Measurements from ENCODE around the gene PARD3. TPM values are rescaled to one million over a fixed set of nuclear protein-coding genes. Genes with fewer than 3 reads are reported as not detected.
A peak's percentile ranks its signal among the peaks of the same experiment; 100 is the strongest.

PARD3 gene
- total RNA-seq, 1 donor from 2014 or later, result 34.1 TPM

DNA sequence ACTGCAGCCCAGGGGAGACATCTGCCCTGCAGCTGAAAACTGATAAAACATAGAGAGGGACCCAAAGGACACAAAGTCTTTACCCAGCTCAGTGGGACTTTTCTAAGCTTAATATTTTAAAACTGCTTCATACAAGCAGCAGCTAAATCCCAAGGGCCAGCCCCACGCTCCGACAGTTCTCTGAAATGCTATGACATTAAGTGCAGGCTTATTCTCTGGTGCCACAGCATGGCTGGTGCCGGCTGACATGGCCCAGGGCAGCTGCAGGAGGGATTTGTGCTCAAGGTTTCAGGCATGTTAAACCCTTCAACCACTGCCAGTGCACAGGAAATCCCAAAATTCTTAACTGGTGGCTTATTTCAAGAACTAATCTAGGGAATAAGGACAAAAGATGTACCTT is 170.9 kb downstream of the PARD3 start:
- ATAC-seq (no peak), DNase-seq (no peak)
- H3K4me3 ChIP-seq, result no peak overlapping the region
- TF ChIP-seq, protein P1, sequence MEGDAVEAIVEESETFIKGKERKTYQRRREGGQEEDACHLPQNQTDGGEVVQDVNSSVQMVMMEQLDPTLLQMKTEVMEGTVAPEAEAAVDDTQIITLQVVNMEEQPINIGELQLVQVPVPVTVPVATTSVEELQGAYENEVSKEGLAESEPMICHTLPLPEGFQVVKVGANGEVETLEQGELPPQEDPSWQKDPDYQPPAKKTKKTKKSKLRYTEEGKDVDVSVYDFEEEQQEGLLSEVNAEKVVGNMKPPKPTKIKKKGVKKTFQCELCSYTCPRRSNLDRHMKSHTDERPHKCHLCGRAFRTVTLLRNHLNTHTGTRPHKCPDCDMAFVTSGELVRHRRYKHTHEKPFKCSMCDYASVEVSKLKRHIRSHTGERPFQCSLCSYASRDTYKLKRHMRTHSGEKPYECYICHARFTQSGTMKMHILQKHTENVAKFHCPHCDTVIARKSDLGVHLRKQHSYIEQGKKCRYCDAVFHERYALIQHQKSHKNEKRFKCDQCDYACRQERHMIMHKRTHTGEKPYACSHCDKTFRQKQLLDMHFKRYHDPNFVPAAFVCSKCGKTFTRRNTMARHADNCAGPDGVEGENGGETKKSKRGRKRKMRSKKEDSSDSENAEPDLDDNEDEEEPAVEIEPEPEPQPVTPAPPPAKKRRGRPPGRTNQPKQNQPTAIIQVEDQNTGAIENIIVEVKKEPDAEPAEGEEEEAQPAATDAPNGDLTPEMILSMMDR (IDR thresholded peaks at IDR 0.05), result no peak
- H3K27me3 ChIP-seq (ENCODE audit: low read depth), result no peaks in the 10 kb centered on the region
- no peaks in the 10 kb centered on the region for H3K9me3 ChIP-seq
- no peaks in the 10 kb centered on the region for H3K4me1 ChIP-seq
- no peaks in the 10 kb centered on the region for H3K36me3 ChIP-seq
- no peak overlapping the region for H3K27ac ChIP-seq
- intact Hi-C loops (cut with DNase I), result no loop called here

DNA sequence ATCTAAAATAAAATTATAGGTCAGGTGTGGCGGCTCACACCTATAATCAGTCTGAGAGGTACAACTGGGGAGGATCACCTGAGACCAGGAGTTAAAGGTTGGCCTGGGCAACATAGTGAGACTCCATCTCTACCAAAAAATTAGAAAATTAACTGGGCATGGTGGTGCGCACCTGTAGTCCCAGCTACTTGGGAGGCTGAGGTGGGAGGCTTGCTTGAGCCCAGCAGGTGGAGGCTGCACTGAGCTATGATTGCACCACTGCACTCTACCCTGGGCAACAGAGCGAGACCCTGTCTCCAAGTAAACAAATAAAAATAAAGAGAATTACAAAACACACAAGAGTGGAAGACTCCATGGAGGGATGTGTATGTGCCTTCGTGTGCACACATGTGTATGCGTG is 171.5 kb downstream of the PARD3 start:
- intact Hi-C loops (cut with DNase I), result no loop called here
- Histone ChIP-seq H3K4me3 (no peak overlapping the region), H3K4me1 (no peaks in the 10 kb centered on the region), H3K27ac (no peak overlapping the region), H3K27me3 (ENCODE audit: low read depth) (no peaks in the 10 kb centered on the region), H3K36me3 (no peaks in the 10 kb centered on the region), H3K9me3 (no peaks in the 10 kb centered on the region)
- ATAC-seq, result no peak
- no peak for DNase-seq
- TF ChIP-seq, protein P1 (IDR thresholded peaks at IDR 0.05), result no peak

DNA sequence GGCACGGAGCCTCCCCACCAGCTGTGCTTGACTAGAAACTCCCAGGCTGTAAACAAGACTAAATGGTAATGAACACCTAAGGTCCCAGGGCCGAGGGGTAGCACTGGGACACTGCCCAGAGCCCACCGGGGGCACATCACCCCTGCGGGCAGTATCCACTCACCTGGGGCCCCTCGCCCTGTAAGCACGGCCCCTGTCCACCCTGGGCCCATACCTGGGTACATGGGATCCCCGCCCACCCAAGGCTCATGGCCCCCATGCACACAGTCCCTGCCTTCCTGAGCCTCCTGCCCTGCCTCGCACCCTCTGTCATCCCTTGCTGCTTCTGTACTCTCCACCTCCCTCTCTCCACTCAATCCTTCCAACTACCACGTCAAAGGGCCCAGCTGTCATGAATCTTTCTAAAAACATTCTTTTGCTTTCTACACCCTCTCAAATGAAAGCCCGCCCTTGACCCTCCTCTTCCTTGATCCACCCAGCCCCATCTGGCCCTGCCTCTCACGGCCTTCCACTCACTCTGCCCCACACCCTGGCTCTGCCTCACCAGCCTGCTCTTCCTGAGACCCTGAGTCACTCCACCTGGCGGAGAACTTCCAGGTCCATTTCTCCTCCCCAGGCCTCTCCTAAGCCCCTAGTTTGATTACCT is 173.1 kb downstream of the PARD3 start:
- no peaks in the 10 kb centered on the region for H3K36me3 ChIP-seq
- ATAC-seq (peak in 1 of 2 donors; percentile 9), DNase-seq (no peak)
- intact Hi-C loops (cut with DNase I), result no loop called here
- no peaks in the 10 kb centered on the region for H3K27me3 ChIP-seq (ENCODE audit: low read depth)
- TF ChIP-seq, protein P1 (IDR thresholded peaks at IDR 0.05), result no peak
- peaks cover 14% of the 10 kb centered on the region for H3K4me1 ChIP-seq
- no peak overlapping the region for H3K27ac ChIP-seq
- no peak overlapping the region for H3K4me3 ChIP-seq
- no peaks in the 10 kb centered on the region for H3K9me3 ChIP-seq

DNA sequence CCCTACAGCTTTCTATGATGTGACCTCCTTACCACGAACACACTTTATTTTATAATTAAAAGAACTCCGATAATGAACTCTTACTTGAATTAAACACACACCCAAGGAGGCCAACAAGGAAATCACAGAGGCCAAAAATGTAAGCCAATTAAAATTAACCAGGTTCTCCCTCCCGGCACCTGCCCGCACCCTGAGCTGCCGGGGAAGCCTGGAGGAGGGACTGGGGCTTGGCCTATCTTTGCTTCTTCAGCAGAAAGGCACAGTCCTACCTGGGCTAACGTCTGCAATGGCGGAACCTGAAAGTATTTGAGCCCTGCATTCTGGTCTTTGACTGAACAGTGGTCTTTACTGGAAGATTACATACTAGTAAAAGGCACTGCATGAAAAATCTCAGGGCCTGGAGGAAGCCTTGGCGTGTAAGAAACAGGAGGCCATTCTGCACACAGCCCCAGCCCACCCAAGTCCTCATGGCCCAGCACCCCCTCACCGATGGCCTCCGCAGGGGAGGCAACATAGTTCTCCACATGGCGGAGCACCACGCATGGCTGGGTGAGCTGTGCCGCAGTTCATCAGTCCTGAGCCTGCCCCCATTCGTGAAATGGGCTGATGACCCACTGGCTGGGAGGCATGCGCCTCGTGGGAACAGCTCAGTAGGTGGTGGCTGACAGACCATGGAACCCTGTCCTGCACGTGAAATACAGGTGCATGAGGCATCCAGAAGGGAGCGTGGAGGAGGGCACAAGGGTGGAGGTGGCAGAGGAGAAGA is 173.8 kb downstream of the PARD3 start:
- H3K36me3 ChIP-seq, result no peaks in the 10 kb centered on the region
- H3K4me3 ChIP-seq, result no peak overlapping the region
- TF ChIP-seq, protein P1 (IDR thresholded peaks at IDR 0.05), result no peak
- no peak for DNase-seq
- intact Hi-C loops (cut with DNase I), result no loop called here
- no peaks in the 10 kb centered on the region for H3K27me3 ChIP-seq (ENCODE audit: low read depth)
- peak in 1 of 2 donors; percentile 3 for ATAC-seq
- no peak overlapping the region for H3K27ac ChIP-seq
- H3K4me1 ChIP-seq, result peaks cover 15% of the 10 kb centered on the region
- no peaks in the 10 kb centered on the region for H3K9me3 ChIP-seq

DNA sequence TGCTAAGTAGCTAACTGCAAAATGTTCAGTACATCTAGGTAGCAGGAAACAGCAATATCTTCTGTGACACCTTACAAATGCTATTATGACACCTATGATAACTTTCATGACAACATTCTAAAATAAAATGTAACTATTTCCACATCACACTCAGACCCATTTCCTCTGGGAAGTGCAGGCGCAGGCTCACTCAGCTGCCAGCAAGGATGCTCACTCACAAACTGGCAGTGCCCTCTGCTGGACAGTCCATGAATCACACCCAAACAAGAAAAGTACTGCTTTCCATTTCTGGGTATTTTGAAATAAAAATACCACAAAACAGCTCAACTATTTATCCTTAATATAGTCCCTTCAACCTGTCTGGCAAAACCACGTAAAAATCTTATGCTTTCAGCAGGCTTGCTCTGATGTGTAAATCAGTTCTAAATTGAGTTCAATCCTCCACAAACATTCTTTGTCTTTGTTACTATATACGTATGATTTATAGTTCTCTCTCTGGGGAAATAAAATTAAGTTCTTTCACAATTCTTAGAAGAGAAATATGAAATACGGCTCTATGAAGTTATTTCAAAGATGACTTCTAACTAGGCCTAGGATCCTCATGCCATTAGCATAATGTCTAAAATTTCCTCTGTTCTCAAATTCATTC is 176.6 kb downstream of the PARD3 start:
- Histone ChIP-seq H3K27me3 (ENCODE audit: low read depth) (no peaks in the 10 kb centered on the region), H3K9me3 (no peaks in the 10 kb centered on the region), H3K36me3 (no peaks in the 10 kb centered on the region), H3K4me3 (no peak overlapping the region), H3K4me1 (peaks cover 22% of the 10 kb centered on the region), H3K27ac (no peak overlapping the region)
- intact Hi-C loops (cut with DNase I), result loop anchor here (5.0 kb wide), 1 partner anchor 1306 kb away; the partner anchor contains the start of gene NRP1
- TF ChIP-seq, protein P1 (IDR thresholded peaks at IDR 0.05), result peak; percentile 91
- peak; percentile 80 for DNase-seq
- ATAC-seq, result peak; percentile 87 to 90

Data from lower lobe of right lung (tissue), 2 donors.